Lower leg skin (tissue), 4 donors: Measurements from ENCODE around the gene MOSPD3. TPM values are rescaled to one million over a fixed set of nuclear protein-coding genes. Genes with fewer than 3 reads are reported as not detected.
"Not testable (repeated sequence)": the region's sequence is repeated elsewhere in the genome, so short reads cannot be mapped to it uniquely, and the experiment has no call there.

Source experiments
- DNase-seq, 2 donors: peaks; one replicate each; pipeline ENCODE4 v3.0.0-alpha.2; 2019; ENCODE audit warnings: low spot score in 2 of 2
- H3K4me3 ChIP-seq: fragments of 200-600 bp; sonication (generic); 2 replicates; pipeline ENCODE4 v1.5.1; 2017; ENCODE audit warnings: mild to moderate bottlenecking, low read depth; ENCODE audit not compliant: poor library complexity, severe bottlenecking
- POLR2A ChIP-seq, 2 donors: fragments of 450-650 bp; IDR thresholded peaks; one replicate each; pipeline ENCODE4 v1.6.1; 2016 to 2017; ENCODE audit warnings: antibody characterized with exemption in 2 of 2, mild to moderate bottlenecking in 1 of 2, moderate library complexity in 1 of 2
- WGBS, 2 donors: methylation state at CpG; one replicate each; pipeline ENCODE4 v1.1.5; 2018; 5-methylcytosine and 5-hydroxymethylcytosine counted together
- intact Hi-C: fragments of 100-400 bp; cut with DNase I; formaldehyde crosslinking; loops from one replicate; pipeline ENCODE4 v1.15.0; 2023; ENCODE audit warnings: low total_unique reads
- total RNA-seq, 4 donors: library from RNA; depleted of rRNA; stranded (reverse); fragments of >200 nt; gene quantifications; one replicate each; pipeline ENCODE4 v1.1.0, GENCODE V29; 2016
- TF ChIP-seq, protein P1 (sequence below), 3 donors: fragments of 450-650 bp; IDR thresholded peaks; one replicate each; pipeline ENCODE4 v1.5.1; 2016; ENCODE audit warnings: antibody characterized with exemption in 3 of 3, mild to moderate bottlenecking in 3 of 3, moderate library complexity in 2 of 3

The MOSPD3 gene
- total RNA-seq, 4 donors from 2014 or later, result 22.3 to 33.5 (median 26.9) TPM

- H3K4me3 ChIP-seq, result no peak overlapping the region
- intact Hi-C loops, result no loop called here
- WGBS, 2 donors, result 46 to 50% methylated on average over 25 of the region's 25 CpGs
- no peak for DNase-seq
- TF ChIP-seq POLR2A (IDR thresholded peaks at IDR 0.05), result no peak
- TF ChIP-seq, protein P1, sequence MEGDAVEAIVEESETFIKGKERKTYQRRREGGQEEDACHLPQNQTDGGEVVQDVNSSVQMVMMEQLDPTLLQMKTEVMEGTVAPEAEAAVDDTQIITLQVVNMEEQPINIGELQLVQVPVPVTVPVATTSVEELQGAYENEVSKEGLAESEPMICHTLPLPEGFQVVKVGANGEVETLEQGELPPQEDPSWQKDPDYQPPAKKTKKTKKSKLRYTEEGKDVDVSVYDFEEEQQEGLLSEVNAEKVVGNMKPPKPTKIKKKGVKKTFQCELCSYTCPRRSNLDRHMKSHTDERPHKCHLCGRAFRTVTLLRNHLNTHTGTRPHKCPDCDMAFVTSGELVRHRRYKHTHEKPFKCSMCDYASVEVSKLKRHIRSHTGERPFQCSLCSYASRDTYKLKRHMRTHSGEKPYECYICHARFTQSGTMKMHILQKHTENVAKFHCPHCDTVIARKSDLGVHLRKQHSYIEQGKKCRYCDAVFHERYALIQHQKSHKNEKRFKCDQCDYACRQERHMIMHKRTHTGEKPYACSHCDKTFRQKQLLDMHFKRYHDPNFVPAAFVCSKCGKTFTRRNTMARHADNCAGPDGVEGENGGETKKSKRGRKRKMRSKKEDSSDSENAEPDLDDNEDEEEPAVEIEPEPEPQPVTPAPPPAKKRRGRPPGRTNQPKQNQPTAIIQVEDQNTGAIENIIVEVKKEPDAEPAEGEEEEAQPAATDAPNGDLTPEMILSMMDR (IDR thresholded peaks at IDR 0.05), result no peak
Observed at GRCh38 chr7:100654908-100655831, 42.8 kb downstream of the MOSPD3 start.

DNA sequence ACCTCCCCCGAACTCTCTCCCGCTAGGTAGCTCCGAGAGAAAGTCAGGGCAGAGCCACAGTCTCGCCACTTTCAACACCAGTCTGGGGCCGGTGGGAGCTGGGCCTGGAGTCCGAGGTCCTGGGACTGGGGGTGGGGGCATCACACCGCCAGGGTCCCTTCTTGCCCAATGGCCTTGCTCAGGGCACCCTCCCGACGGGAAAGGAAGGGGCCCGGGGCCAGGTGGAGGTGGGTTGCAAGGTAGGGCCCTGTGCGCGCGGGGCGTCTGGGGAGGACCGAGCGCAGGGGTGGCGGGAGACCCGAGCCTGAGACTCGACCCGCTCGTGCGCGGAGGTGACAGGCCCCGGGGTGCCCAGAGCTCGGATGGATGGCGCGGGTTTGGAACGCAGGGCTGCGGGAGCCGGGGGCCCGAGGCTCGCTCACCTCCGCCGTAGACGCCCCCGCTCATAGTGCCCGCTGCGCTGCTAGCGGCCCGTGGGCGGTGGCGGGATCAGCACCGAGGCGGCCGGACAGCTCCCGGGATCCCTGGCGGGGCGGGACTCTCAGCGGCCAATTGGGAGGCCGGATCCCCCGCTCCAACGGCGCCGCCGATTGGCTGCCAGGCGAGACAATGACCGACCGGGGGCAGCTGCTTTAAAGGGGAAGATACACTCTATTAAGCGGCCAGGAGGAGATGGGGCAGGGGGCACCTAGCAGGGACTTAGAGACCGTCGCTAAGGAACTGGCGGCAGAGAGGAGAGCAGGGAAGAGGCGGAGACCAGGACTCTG is 43.8 kb downstream of the MOSPD3 start, which contains the start of gene ACTL6B:
Gene ACTL6B (minus strand): TSS at position 541 of the 767 bp plus-strand sequence. CDS start 94 bp downstream, at position 447.
- DNase-seq, result no peak
- intact Hi-C loops, result no loop called here
- no peak within 1 kb of the TSS for H3K4me3 ChIP-seq
- TF ChIP-seq, protein P1 (IDR thresholded peaks at IDR 0.05), result no peak
- no peak for TF ChIP-seq POLR2A (IDR thresholded peaks at IDR 0.05)
- WGBS, 2 donors, result 14 to 15% methylated on average over 21 to 56 of the region's 63 CpGs

DNA sequence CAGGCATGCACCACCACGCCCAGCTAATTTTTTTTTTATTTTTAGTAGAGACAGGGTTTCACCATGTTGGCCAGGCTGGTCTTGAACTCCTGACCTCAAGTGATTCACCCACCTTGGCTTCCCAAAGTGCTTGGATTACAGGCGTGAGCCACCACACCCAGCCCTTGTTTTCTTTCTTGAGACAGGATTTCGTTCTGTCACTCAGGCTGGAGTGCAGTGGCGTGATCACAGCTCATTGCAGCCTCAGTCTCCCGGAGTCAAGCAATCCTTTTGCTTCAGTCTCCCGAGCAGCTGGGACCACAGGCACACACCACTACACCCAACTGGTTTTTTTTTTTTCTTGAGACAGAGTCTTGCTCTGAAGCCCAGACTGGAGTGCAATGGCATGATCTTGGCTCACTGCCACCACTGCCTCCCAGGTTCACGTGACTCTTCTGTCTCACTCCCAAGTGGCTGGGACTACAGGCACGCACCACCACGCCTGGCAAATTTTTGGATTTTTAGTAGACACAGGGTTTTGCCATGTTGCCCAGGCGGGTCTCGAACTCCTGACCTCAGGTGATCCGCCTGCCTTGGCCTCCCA is 49.9 kb downstream of the MOSPD3 start:
- 68 to 69% methylated on average over 12 of the region's 12 CpGs for WGBS, 2 donors
- intact Hi-C loops, DNase-seq: not testable (repeated sequence)

More for the DNA sequence above, 49.9 kb downstream of the MOSPD3 start:
- not testable (repeated sequence) for H3K4me3 ChIP-seq

Other genes starting within 250 kb of the MOSPD3 start
- 1 to 10 TPM; 2.2 to 4.6 (median 3.4) TPM for gene PILRA, start 239.1 kb upstream of the MOSPD3 start, total RNA-seq
- gene ZCWPW1, start 183.8 kb upstream of the MOSPD3 start, total RNA-seq, result 1 to 10 TPM; 2.2 to 6.3 (median 4.6) TPM
- gene MEPCE, start 182.7 kb upstream of the MOSPD3 start, total RNA-seq, result 10 to 100 TPM; 26.1 to 54.4 (median 37.4) TPM
- gene PPP1R35, start 176.0 kb upstream of the MOSPD3 start, total RNA-seq, result 10 to 100 TPM; 26.3 to 63.2 (median 46.6) TPM
- gene SPACDR, start 148.3 kb upstream of the MOSPD3 start, total RNA-seq, result 1 to 10 TPM in 1 of 4 donors, under 1 TPM in 1, not detected in 2; 0.26 to 1.5 TPM
- 10 to 100 TPM; 57.3 to 97.7 (median 68.0) TPM for gene TSC22D4, start 133.3 kb upstream of the MOSPD3 start, total RNA-seq
- 1 to 10 TPM in 3 of 4 donors, under 1 TPM in 1; 0.39 to 2.1 (median 1.5) TPM for gene NYAP1, start 128.6 kb upstream of the MOSPD3 start, total RNA-seq
- 10 to 100 TPM; 47.1 to 62.7 (median 58.6) TPM for gene AGFG2, start 73.3 kb upstream of the MOSPD3 start, total RNA-seq
- gene SAP25, start 38.6 kb upstream of the MOSPD3 start, total RNA-seq, result 1 to 10 TPM in 2 of 4 donors, not detected in 2; 1.3 to 1.7 TPM
- 10 to 100 TPM; 42.0 to 82.2 (median 63.7) TPM for gene LRCH4, start 26.4 kb upstream of the MOSPD3 start, total RNA-seq
- gene FBXO24, start 26.2 kb upstream of the MOSPD3 start, total RNA-seq, result 1 to 10 TPM in 2 of 4 donors, under 1 TPM in 2; 0.15 to 4.3 (median 0.99) TPM
- gene PCOLCE, start 10.2 kb upstream of the MOSPD3 start, total RNA-seq, result 10 to 100 TPM in 1 of 4 donors, 1 to 10 TPM in 3; 4.9 to 47.6 (median 7.3) TPM
- 1 to 10 TPM; 1.3 to 3.4 (median 1.6) TPM for gene TFR2, start 29.0 kb downstream of the MOSPD3 start, total RNA-seq
- gene ACTL6B, start 43.9 kb downstream of the MOSPD3 start, total RNA-seq, result not detected
- gene GNB2, start 61.2 kb downstream of the MOSPD3 start, total RNA-seq, result 100 to 1,000 TPM; 309 to 439 (median 353) TPM
- 10 to 100 TPM; 34.9 to 56.6 (median 40.0) TPM for gene GIGYF1, start 81.7 kb downstream of the MOSPD3 start, total RNA-seq
- gene POP7, start 93.6 kb downstream of the MOSPD3 start, total RNA-seq, result 10 to 100 TPM; 51.3 to 72.7 (median 70.3) TPM
- under 1 TPM in 2 of 4 donors, not detected in 2; 0.17 to 0.25 TPM for gene EPO, start 107.9 kb downstream of the MOSPD3 start, total RNA-seq
- gene ZAN, start 121.1 kb downstream of the MOSPD3 start, total RNA-seq, result under 1 TPM; 0.04 to 0.16 (median 0.06) TPM
- 10 to 100 TPM; 51.1 to 72.2 (median 60.9) TPM for gene EPHB4, start 215.0 kb downstream of the MOSPD3 start, total RNA-seq
- 10 to 100 TPM; 14.0 to 32.9 (median 21.8) TPM for gene SLC12A9, start 240.2 kb downstream of the MOSPD3 start, total RNA-seq